ENCODE data around the gene ANXA4. TPM values are rescaled to one million over a fixed set of nuclear protein-coding genes. Genes with fewer than 3 reads are reported as not detected.
"Not testable (repeated sequence)": the region's sequence is repeated elsewhere in the genome, so short reads cannot be mapped to it uniquely, and the experiment has no call there.

Gene ANXA4
- total RNA-seq, 4 donors from 2014 or later = 72.0 to 101 (median 82.5) TPM

DNA sequence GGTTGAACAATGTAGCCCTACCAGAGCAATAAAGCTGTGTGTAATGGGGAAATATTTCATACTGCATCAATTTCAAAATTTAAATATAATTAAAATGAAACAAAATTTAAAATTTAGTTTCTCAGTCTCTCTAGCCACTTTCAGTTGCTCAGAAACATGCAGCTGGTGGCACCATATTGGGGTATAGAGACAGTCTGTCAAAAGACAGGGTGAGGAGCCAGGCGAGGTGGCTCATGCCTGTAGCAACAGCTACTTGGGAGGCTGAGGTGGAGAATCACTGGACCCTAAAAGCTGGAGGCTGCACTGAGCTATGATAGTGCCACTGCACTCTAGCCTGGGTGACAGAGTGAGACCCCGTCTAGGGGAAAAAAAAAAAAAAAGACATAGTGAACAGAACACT, 20.1 kb downstream of the ANXA4 start:
- Histone ChIP-seq H3K4me1 (peaks cover 6 to 17% of the 10 kb centered on the region in 2 donors), H3K4me3 (replicated peaks in 1 of 3) (no peak overlapping the region), H3K27ac (peak overlapping the region in 2 of 3 donors; percentile 50 to 77), H3K9me3 (no peaks in the 10 kb centered on the region), H3K36me3 (peaks cover 0 to 4% of the 10 kb centered on the region in 2 donors), H3K27me3 (no peaks in the 10 kb centered on the region)
- DNase-seq = no peak
- intact Hi-C loops (cut with DNase I) = no loop called here
- TF ChIP-seq POLR2A (IDR thresholded peaks at IDR 0.05) = no peak
- TF ChIP-seq, protein P1, sequence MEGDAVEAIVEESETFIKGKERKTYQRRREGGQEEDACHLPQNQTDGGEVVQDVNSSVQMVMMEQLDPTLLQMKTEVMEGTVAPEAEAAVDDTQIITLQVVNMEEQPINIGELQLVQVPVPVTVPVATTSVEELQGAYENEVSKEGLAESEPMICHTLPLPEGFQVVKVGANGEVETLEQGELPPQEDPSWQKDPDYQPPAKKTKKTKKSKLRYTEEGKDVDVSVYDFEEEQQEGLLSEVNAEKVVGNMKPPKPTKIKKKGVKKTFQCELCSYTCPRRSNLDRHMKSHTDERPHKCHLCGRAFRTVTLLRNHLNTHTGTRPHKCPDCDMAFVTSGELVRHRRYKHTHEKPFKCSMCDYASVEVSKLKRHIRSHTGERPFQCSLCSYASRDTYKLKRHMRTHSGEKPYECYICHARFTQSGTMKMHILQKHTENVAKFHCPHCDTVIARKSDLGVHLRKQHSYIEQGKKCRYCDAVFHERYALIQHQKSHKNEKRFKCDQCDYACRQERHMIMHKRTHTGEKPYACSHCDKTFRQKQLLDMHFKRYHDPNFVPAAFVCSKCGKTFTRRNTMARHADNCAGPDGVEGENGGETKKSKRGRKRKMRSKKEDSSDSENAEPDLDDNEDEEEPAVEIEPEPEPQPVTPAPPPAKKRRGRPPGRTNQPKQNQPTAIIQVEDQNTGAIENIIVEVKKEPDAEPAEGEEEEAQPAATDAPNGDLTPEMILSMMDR (IDR thresholded peaks at IDR 0.05) = no peak
- 92 to 100% methylated on average over 2 of the region's 2 CpGs for WGBS, 2 donors

DNA sequence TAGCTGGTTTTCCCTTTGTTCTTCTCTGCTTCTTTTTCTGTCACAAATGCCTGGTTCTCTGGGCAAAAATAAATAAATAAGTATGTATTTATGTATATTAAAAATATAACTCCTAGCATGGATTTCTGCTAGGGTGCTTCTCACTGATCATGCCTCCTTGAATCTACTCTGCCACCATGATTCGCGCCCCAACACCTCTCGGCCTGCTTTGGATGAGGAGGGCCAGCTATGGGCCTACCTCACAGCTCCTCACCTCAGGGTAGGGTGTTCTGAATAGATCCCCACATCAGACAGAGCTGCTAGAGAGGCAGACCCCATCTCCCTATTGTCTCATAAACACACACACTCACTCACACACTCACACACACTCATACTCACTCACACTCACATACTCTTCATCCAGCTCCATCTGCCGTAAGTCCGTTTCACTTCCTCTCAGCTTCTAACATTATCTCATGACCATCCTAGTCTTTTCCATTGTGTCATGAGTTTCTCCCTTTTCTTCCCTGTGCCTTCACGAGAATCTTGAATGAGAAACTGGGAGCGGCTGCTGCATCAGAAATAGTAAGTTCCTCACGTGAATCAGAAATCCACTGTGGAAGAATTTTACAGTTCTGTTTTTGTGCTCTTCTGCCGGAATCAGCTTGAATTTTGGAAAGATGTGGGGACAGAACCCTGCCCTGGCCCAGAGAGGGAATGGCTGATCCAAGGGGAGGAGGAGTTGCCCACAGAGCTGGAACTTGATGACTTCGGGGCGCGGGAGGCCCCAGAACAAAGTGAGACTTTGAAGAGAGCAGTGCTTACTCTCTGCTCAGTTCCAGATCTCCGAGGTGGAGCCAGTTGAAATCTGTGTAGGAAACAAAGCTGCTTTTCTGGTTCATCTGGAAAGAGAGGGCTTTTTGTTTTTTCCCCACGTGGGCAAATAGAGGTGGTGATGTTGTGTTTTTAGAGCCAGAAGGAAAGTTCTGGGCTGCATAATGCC, 20.9 kb downstream of the ANXA4 start:
- Histone ChIP-seq H3K4me1 (peaks cover 11 to 23% of the 10 kb centered on the region in 2 donors), H3K27ac (peak overlapping the region; percentile 46 to 77 (median 67)), H3K4me3 (replicated peaks in 1 of 3) (no peak overlapping the region), H3K36me3 (peaks cover 0 to 4% of the 10 kb centered on the region in 2 donors), H3K27me3 (no peaks in the 10 kb centered on the region), H3K9me3 (no peaks in the 10 kb centered on the region)
- TF ChIP-seq, protein P1 (IDR thresholded peaks at IDR 0.05) = peak in 1 of 6 experiments; percentile 14
- TF ChIP-seq POLR2A (IDR thresholded peaks at IDR 0.05) = peak in 1 of 2 donors; percentile 27
- intact Hi-C loops (cut with DNase I) = no loop called here
- 67 to 72% methylated on average over 14 of the region's 14 CpGs for WGBS, 2 donors
- DNase-seq = peak; percentile 47 to 60

GRCh38 chr2:69763831-69764230, 21.9 kb downstream of the ANXA4 start:
- Histone ChIP-seq H3K27ac (peak overlapping the region in 2 of 3 donors; percentile 67 to 77), H3K4me1 (peaks cover 11 to 23% of the 10 kb centered on the region in 2 donors)
- intact Hi-C loops (cut with DNase I); DNase-seq; H3K9me3 ChIP-seq; H3K4me3 ChIP-seq (replicated peaks in 1 of 3); H3K27me3 ChIP-seq; H3K36me3 ChIP-seq: not testable (repeated sequence)
- WGBS, 2 donors = 96% methylated on average over 7 of the region's 7 CpGs

- peaks cover 11 to 27% of the 10 kb centered on the region in 2 donors for H3K4me1 ChIP-seq
- H3K27ac ChIP-seq = no peak overlapping the region
- no peak overlapping the region for H3K4me3 ChIP-seq (replicated peaks in 1 of 3)
- no peak for DNase-seq
- 81 to 85% methylated on average over 5 of the region's 5 CpGs for WGBS, 2 donors
- no peak for TF ChIP-seq POLR2A (IDR thresholded peaks at IDR 0.05)
- TF ChIP-seq, protein P1 (IDR thresholded peaks at IDR 0.05) = no peak
- H3K36me3 ChIP-seq = no peaks in the 10 kb centered on the region
- H3K27me3 ChIP-seq = no peaks in the 10 kb centered on the region
- H3K9me3 ChIP-seq = no peaks in the 10 kb centered on the region
- intact Hi-C loops (cut with DNase I) = no loop called here
Observed at GRCh38 chr2:69764286-69765095, 22.6 kb downstream of the ANXA4 start.

- Histone ChIP-seq H3K9me3 (no peaks in the 10 kb centered on the region), H3K27ac (no peak overlapping the region), H3K4me3 (replicated peaks in 1 of 3) (no peak overlapping the region), H3K4me1 (peaks cover 11 to 33% of the 10 kb centered on the region in 2 donors), H3K27me3 (no peaks in the 10 kb centered on the region), H3K36me3 (no peaks in the 10 kb centered on the region)
- WGBS, 2 donors = 87 to 95% methylated on average over 2 of the region's 2 CpGs
- TF ChIP-seq, protein P1 (IDR thresholded peaks at IDR 0.05) = no peak
- no peak for TF ChIP-seq POLR2A (IDR thresholded peaks at IDR 0.05)
- DNase-seq = no peak
- intact Hi-C loops (cut with DNase I) = no loop called here
Observed at GRCh38 chr2:69765096-69765380, 23.1 kb downstream of the ANXA4 start.

Data from thyroid gland (tissue), 4 donors.